IMR-90 (cell line): ENCODE results near the gene KRTAP10-5. TPM values are rescaled to one million over a fixed set of nuclear protein-coding genes. Genes with fewer than 3 reads are reported as not detected.

ENCODE experiments used
- ATAC-seq: fragments of 200-7000 bp; cut with Tn5 transposase; 2 replicates; pipeline ENCODE4 v1.9.1; 2020; ENCODE audit warnings: low read depth, mild to moderate bottlenecking, moderate library complexity
- BruUV-seq: library from RNA; stranded (reverse); fragments of 400-500 nt; replicated peaks from 2 replicates; lab custom pipeline; 2021; lab: Mats Ljungman, UMichigan
- CTCF ChIA-PET: fragments of 300-600 bp; formaldehyde crosslinking; extraction: SDS; loops from one replicate; lab custom pipeline; 2021; ENCODE audit warnings: antibody characterized with exemption; lab: Yijun Ruan, JAX
- POLR2A ChIA-PET: fragments of 300-600 bp; sonication (Branson Sonifier 250); formaldehyde crosslinking; loops from one replicate; lab custom pipeline; 2022; ENCODE audit warnings: antibody characterized with exemption; ENCODE audit not compliant: unreplicated experiment; lab: Charles Lee
- DNase-seq: peaks from one replicate; pipeline ENCODE4 v3.0.0; 2013
- H2AFZ ChIP-seq: replicated peaks from 2 replicates; pipeline ENCODE3; 2013; ENCODE audit warnings: low read length, mild to moderate bottlenecking; ENCODE audit not compliant: poor library complexity
- H2AK5ac ChIP-seq: 2 replicates; pipeline ENCODE4 v1.6.1; 2013; ENCODE audit warnings: low read depth, low read length, inconsistent platforms
- H2AK9ac ChIP-seq: replicated peaks from 2 replicates; pipeline ENCODE3; 2013; ENCODE audit warnings: mild to moderate bottlenecking, low read depth, low read length, moderate library complexity; ENCODE audit not compliant: poor library complexity
- H2BK120ac ChIP-seq: 2 replicates; pipeline ENCODE4 v1.6.1; 2013; ENCODE audit warnings: low read depth, low read length, inconsistent platforms
- H2BK15ac ChIP-seq: 3 replicates; pipeline ENCODE4 v1.6.1; 2013; ENCODE audit warnings: low read depth, low read length, inconsistent platforms
- H2BK20ac ChIP-seq: 2 replicates; pipeline ENCODE4 v1.6.1; 2013; ENCODE audit warnings: low read depth, mild to moderate bottlenecking, inconsistent platforms, low read length, moderate library complexity
- H2BK5ac ChIP-seq: 2 replicates; pipeline ENCODE4 v1.6.1; 2013; ENCODE audit warnings: mild to moderate bottlenecking, low read depth, low read length, inconsistent platforms; ENCODE audit not compliant: poor library complexity, severe bottlenecking
- H3K14ac ChIP-seq: replicated peaks from 2 replicates; pipeline ENCODE4 v1.6.1; 2013; ENCODE audit warnings: low read depth, low read length, inconsistent platforms
- H3K18ac ChIP-seq: 2 replicates; pipeline ENCODE4 v1.6.1; 2013; ENCODE audit warnings: low read depth, low read length, control low read depth
- H3K23ac ChIP-seq: 2 replicates; pipeline ENCODE4 v1.6.1; 2013; ENCODE audit warnings: low read depth, low read length, inconsistent platforms
- H3K27ac ChIP-seq: 2 replicates; pipeline ENCODE4 v1.5.1; 2013; ENCODE audit warnings: mild to moderate bottlenecking, control low read depth, low read length; ENCODE audit not compliant: insufficient read depth
- H3K27me3 ChIP-seq: 2 replicates; pipeline ENCODE4 v1.6.1; 2013; ENCODE audit warnings: low read length; ENCODE audit not compliant: control insufficient read depth, insufficient read depth
- H3K36me3 ChIP-seq: 2 replicates; pipeline ENCODE4 v1.6.1; 2013; ENCODE audit warnings: low read length, mixed read lengths; ENCODE audit not compliant: control insufficient read depth, insufficient read depth
- H3K4ac ChIP-seq: 2 replicates; pipeline ENCODE4 v1.6.1; 2013; ENCODE audit warnings: low read depth, low read length, inconsistent platforms
- H3K4me1 ChIP-seq: 2 replicates; pipeline ENCODE4 v1.6.1; 2013; ENCODE audit warnings: low read length, mixed read lengths; ENCODE audit not compliant: control insufficient read depth, insufficient read depth
- H3K4me2 ChIP-seq: 2 replicates; pipeline ENCODE4 v1.6.1; 2013; ENCODE audit warnings: low read depth, mild to moderate bottlenecking, control low read depth, low read length, moderate library complexity
- H3K4me3 ChIP-seq: 2 replicates; pipeline ENCODE4 v1.5.1; 2013; ENCODE audit warnings: low read depth, mild to moderate bottlenecking, control low read depth, low read length, moderate library complexity; ENCODE audit not compliant: insufficient read depth
- H3K56ac ChIP-seq: 2 replicates; pipeline ENCODE4 v1.6.1; 2013; ENCODE audit warnings: low read length, inconsistent platforms; ENCODE audit not compliant: insufficient read depth; ENCODE audit errors: extremely low read depth
- H3K79me1 ChIP-seq, 2 experiments: 2 replicates each; pipeline ENCODE4 v1.6.1; 2013; ENCODE audit warnings: low read length in 2 of 2, inconsistent platforms in 1 of 2, low read depth in 1 of 2
- H3K9ac ChIP-seq: 2 replicates; pipeline ENCODE4 v1.6.1; 2013; ENCODE audit warnings: low read depth, low read length, control low read depth
- H3K9me1 ChIP-seq: 2 replicates; pipeline ENCODE4 v1.6.1; 2013; ENCODE audit warnings: low read length, inconsistent platforms; ENCODE audit not compliant: insufficient read depth
- H3K9me3 ChIP-seq: 2 replicates; pipeline ENCODE4 v1.6.1; 2013; ENCODE audit warnings: low read length; ENCODE audit not compliant: control insufficient read depth, insufficient read depth
- H4K20me1 ChIP-seq: 2 replicates; pipeline ENCODE4 v1.6.1; 2013; ENCODE audit warnings: low read length, inconsistent platforms; ENCODE audit not compliant: insufficient read depth
- H4K5ac ChIP-seq: 2 replicates; pipeline ENCODE4 v1.6.1; 2013; ENCODE audit warnings: mild to moderate bottlenecking, low read depth, low read length, control low read depth
- H4K8ac ChIP-seq, 2 experiments: 2 replicates each; pipeline ENCODE4 v1.6.1; 2013; ENCODE audit warnings: low read depth in 2 of 2, low read length in 2 of 2, control low read depth in 1 of 2, inconsistent platforms in 1 of 2
- H4K91ac ChIP-seq: 2 replicates; pipeline ENCODE4 v1.6.1; 2013; ENCODE audit warnings: low read depth, low read length, inconsistent platforms; ENCODE audit not compliant: insufficient read depth
- CEBPB ChIP-seq: IDR thresholded peaks from 2 replicates; pipeline ENCODE4 v1.6.1; 2012; ENCODE audit warnings: low read depth, low read length, improper control_type of control experiment
- CHD1 ChIP-seq: IDR thresholded peaks from 2 replicates; pipeline ENCODE4 v1.6.1; 2012; ENCODE audit warnings: low read depth, low read length, improper control_type of control experiment
- ELK1 ChIP-seq: fragments of 150-350 bp; IDR thresholded peaks from 2 replicates; pipeline ENCODE4 v1.6.1; 2016; ENCODE audit warnings: low read depth, mild to moderate bottlenecking, low read length, moderate library complexity, borderline replicate concordance
- MAFK ChIP-seq: IDR thresholded peaks from 2 replicates; pipeline ENCODE4 v1.6.1; 2012; ENCODE audit warnings: low read depth, low read length, improper control_type of control experiment
- MAZ ChIP-seq: IDR thresholded peaks from 2 replicates; pipeline ENCODE4 v1.6.1; 2012; ENCODE audit warnings: low read depth, mild to moderate bottlenecking, low read length, improper control_type of control experiment, moderate library complexity, borderline replicate concordance
- MXI1 ChIP-seq: IDR thresholded peaks from 2 replicates; pipeline ENCODE4 v1.6.1; 2012; ENCODE audit warnings: low read depth, mild to moderate bottlenecking, low read length, moderate library complexity, borderline replicate concordance
- NFE2L2 ChIP-seq: fragments of 150-350 bp; IDR thresholded peaks from 2 replicates; pipeline ENCODE4 v1.6.1; 2016; ENCODE audit warnings: low read depth, mild to moderate bottlenecking, low read length
- POLR2A ChIP-seq: IDR thresholded peaks from 2 replicates; pipeline ENCODE4 v1.6.1; 2012; ENCODE audit warnings: mild to moderate bottlenecking, low read depth, low read length
- RAD21 ChIP-seq: IDR thresholded peaks from 2 replicates; pipeline ENCODE4 v1.6.1; 2012; ENCODE audit warnings: low read length, improper control_type of control experiment
- RCOR1 ChIP-seq: IDR thresholded peaks from 2 replicates; pipeline ENCODE4 v1.6.1; 2012; ENCODE audit warnings: mild to moderate bottlenecking, low read length, improper control_type of control experiment; ENCODE audit not compliant: insufficient replicate concordance
- RFX5 ChIP-seq: IDR thresholded peaks from 2 replicates; pipeline ENCODE4 v1.8.0; 2012; ENCODE audit warnings: low read depth, mild to moderate bottlenecking, low read length, moderate library complexity
- SMC3 ChIP-seq: fragments of 150-350 bp; IDR thresholded peaks from 2 replicates; pipeline ENCODE4 v1.6.1; 2016; ENCODE audit warnings: low read depth, mild to moderate bottlenecking, antibody characterized with exemption, low read length, moderate library complexity
- USF2 ChIP-seq: fragments of 150-350 bp; IDR thresholded peaks from 2 replicates; pipeline ENCODE4 v1.6.1; 2017; ENCODE audit warnings: mild to moderate bottlenecking, antibody characterized with exemption, low read length, low read depth
- WGBS, 2 experiments: methylation state at CpG; one replicate each; pipeline versions ENCODE4 v1.1.5 to v1.1.7; 2013; ENCODE audit warnings: missing lambda C conversion rate in 2 of 2; ENCODE audit not compliant: insufficient read length in 1 of 2; ENCODE audit errors: extremely low coverage in 2 of 2; 5-methylcytosine and 5-hydroxymethylcytosine counted together
- dilution Hi-C: fragments of 300-500 bp; cut with HindIII; formaldehyde crosslinking; loops from one replicate; pipeline ENCODE4 v1.14.3; 2018; ENCODE audit warnings: low sequenced_read_pairs; ENCODE audit not compliant: unreplicated experiment
- in situ Hi-C: fragments of 300-500 bp; cut with MboI; formaldehyde crosslinking; loops from 3 replicates; pipeline ENCODE4 v1.14.3; 2019; ENCODE audit warnings: low sequenced_read_pairs, inconsistent platforms, mixed read lengths
- intact Hi-C: fragments of 100-400 bp; cut with micrococcal nuclease; formaldehyde crosslinking; loops from 2 replicates; pipeline ENCODE4 v1.10.0; 2022
- polyA plus RNA-seq, 3 experiments: library from polyadenylated mRNA; depleted of rRNA; stranded (reverse); fragments of >200 nt; gene quantifications; 2 replicates each; pipeline ENCODE4 v1.2.3, GENCODE V29; 2012; ENCODE audit warnings: low replicate concordance in 1 of 3
- total RNA-seq: library from RNA; depleted of rRNA; stranded (reverse); fragments of >200 nt; gene quantifications from 2 replicates; pipeline ENCODE4 v1.2.3, GENCODE V29; 2012

The KRTAP10-5 gene
- total and polyA plus RNA-seq, 2 of the 4 experiments (the other 2 are of a cell fraction), result not detected

- Histone ChIP-seq H3K4ac (no peak overlapping the region), H3K56ac (no peak overlapping the region), H3K4me3 (no peak overlapping the region), H3K18ac (no peak overlapping the region), H2BK20ac (no peak overlapping the region), H3K14ac (no peak overlapping the region), H4K91ac (no peak overlapping the region), H3K9ac (no peak overlapping the region), H2AK5ac (no peak overlapping the region), H4K8ac (no peak overlapping the region), H3K4me1 (no peaks in the 10 kb centered on the region), H3K4me2 (no peak overlapping the region), H2AK9ac (no peak overlapping the region), H3K27me3 (peaks cover 12% of the 10 kb centered on the region), H3K36me3 (no peaks in the 10 kb centered on the region), H2AFZ (peak overlapping the region; percentile 63), H2BK5ac (no peak overlapping the region), H3K9me3 (peaks cover 2% of the 10 kb centered on the region), H2BK120ac (no peak overlapping the region), H4K20me1 (no peaks in the 10 kb centered on the region), H2BK15ac (no peak overlapping the region), H3K23ac (no peak overlapping the region), H4K5ac (no peak overlapping the region), H3K9me1 (no peaks in the 10 kb centered on the region), H3K27ac (no peak overlapping the region), H3K79me1 (no peaks in the 10 kb centered on the region)
- in situ Hi-C loops, result no loop called here
- ChIA-PET POLR2A (no interaction called here), CTCF (no interaction called here)
- ATAC-seq (no peak), DNase-seq (no peak)
- WGBS, 2 experiments, result 21% methylated on average over 6 of the region's 13 CpGs; no CpG with 5 or more reads in 1 of the 2 experiments
- BruUV-seq, result no TSS peak
- dilution Hi-C loops, result no loop called here
- TF ChIP-seq CHD1 (no peak), MAZ (no peak), RCOR1 (no peak), CEBPB (no peak), POLR2A (no peak), ELK1 (no peak), MXI1 (no peak), RAD21 (no peak), SMC3 (no peak), USF2 (no peak), NFE2L2 (no peak), MAFK (no peak), RFX5 (no peak)
- intact Hi-C loops, result no loop called here
Observed at GRCh38 chr21:44548381-44548780, 32.0 kb downstream of the KRTAP10-5 start.
